Bronchial epithelial cell (primary cell): ENCODE measurements around the gene AHI1. TPM values are rescaled to one million over a fixed set of nuclear protein-coding genes. Genes with fewer than 3 reads are reported as not detected.

Experiments used
- DNase-seq: peaks from one replicate; pipeline ENCODE4 v3.0.0-alpha.2; 2010; ENCODE audit warnings: low read depth
- FAIRE-seq: peaks from 2 replicates; lab custom pipeline; 2011; peaks lifted over from hg19 to GRCh38; lab: Jason Lieb, UNC
- H3K27me3 ChIP-seq: 2 replicates; pipeline ENCODE4 v1.5.1; 2011; ENCODE audit warnings: low read length; ENCODE audit not compliant: control insufficient read depth, insufficient read depth
- H3K36me3 ChIP-seq: 2 replicates; pipeline ENCODE4 v1.5.1; 2011; ENCODE audit warnings: low read length; ENCODE audit not compliant: control insufficient read depth, insufficient read depth
- H3K4me3 ChIP-seq: 2 replicates; pipeline ENCODE4 v1.5.1; 2011; ENCODE audit warnings: mild to moderate bottlenecking, low read depth, low read length, control low read depth
- total RNA-seq: library from RNA; depleted of rRNA; stranded (reverse); fragments of >200 nt; gene quantifications from 2 replicates; pipeline ENCODE4 v1.2.1, GENCODE V29; 2014
- TF ChIP-seq, protein P1 (sequence below): IDR thresholded peaks from 2 replicates; pipeline ENCODE4 v1.5.1; 2011; ENCODE audit warnings: mild to moderate bottlenecking, moderate library complexity, low read length, control low read depth, inconsistent platforms; ENCODE audit not compliant: insufficient read depth, severe bottlenecking

Gene AHI1
- total RNA-seq, 1 donor from 2014 or later: 5.5 TPM

DNA sequence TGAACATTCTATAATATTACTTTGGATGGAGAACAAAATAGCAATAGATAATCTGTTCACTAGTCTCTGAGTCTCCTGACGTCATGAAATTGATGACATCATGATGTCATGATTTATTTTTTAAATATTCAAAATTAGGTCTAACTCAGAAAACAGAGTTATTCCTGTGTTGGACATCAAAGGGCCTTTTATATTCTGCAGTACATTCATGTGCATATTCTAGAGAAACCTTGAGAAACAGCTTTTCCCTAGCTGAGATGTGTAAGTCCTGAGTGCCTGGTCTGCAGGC is 263.1 kb downstream of the AHI1 start:
- FAIRE-seq: no peak
- no peak overlapping the region for H3K4me3 ChIP-seq
- DNase-seq: no peak
- H3K27me3 ChIP-seq: no peaks in the 10 kb centered on the region
- no peaks in the 10 kb centered on the region for H3K36me3 ChIP-seq
- TF ChIP-seq, protein P1, sequence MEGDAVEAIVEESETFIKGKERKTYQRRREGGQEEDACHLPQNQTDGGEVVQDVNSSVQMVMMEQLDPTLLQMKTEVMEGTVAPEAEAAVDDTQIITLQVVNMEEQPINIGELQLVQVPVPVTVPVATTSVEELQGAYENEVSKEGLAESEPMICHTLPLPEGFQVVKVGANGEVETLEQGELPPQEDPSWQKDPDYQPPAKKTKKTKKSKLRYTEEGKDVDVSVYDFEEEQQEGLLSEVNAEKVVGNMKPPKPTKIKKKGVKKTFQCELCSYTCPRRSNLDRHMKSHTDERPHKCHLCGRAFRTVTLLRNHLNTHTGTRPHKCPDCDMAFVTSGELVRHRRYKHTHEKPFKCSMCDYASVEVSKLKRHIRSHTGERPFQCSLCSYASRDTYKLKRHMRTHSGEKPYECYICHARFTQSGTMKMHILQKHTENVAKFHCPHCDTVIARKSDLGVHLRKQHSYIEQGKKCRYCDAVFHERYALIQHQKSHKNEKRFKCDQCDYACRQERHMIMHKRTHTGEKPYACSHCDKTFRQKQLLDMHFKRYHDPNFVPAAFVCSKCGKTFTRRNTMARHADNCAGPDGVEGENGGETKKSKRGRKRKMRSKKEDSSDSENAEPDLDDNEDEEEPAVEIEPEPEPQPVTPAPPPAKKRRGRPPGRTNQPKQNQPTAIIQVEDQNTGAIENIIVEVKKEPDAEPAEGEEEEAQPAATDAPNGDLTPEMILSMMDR: no peak

DNA sequence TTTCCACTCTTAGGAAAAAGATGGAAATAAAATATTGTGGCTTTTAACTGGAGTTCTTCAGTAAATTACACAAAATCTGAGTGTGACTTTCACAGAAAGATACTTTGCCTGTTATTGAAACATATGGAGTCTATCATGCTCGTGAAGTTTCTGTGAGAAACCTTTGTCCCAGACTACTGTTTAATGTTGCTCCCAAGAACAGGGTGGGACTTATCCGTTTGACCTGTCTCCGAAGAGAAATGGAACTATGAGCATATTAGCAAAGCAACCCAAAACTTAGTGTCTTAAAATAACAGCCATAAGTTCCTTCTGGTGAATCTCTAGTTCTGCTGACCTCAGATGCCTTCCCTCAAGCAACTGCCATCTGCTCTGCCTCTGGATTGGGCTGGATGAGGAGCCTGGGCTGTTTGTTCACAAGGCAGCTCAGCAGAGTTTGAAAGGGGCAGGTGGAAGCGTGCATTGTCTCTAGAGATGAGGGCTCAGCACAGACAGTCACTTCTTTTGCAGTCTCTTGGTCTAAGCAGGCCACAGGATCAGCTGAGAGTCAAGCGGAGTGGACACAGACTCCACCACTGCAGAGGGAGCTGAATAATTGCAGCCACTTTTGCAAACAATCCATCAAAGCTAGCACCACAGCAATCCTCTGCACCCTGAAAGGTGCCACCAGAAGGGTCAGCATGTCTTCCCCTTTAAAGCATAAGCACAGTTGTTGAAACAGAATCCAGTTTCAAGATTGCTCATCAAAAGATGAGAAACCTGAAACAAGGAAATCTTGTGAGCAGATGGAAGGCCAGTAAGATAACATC is 263.7 kb downstream of the AHI1 start:
- no peak for FAIRE-seq
- Histone ChIP-seq H3K4me3 (no peak overlapping the region), H3K27me3 (no peaks in the 10 kb centered on the region), H3K36me3 (no peaks in the 10 kb centered on the region)
- TF ChIP-seq, protein P1: no peak
- DNase-seq: no peak
